ENCODE measurements around the gene MGP.

GRCh38 chr12:14913381-14913781 is 27.7 kb upstream of the MGP start:
- TF ChIP-seq EZH2 (IDR thresholded peaks at IDR 0.05; ENCODE audit: borderline replicate concordance, insufficient read depth, low read depth, low read length, poor library complexity, severe bottlenecking), result no peak
- no peak for TF ChIP-seq CTCF (IDR thresholded peaks at IDR 0.05)

Measured in B cell (primary cell).